Measurements from ENCODE around the gene IQGAP1.
A peak's percentile ranks its signal among the peaks of the same experiment; 100 is the strongest.
"Not testable (repeated sequence)": the region's sequence is repeated elsewhere in the genome, so short reads cannot be mapped to it uniquely, and the experiment has no call there.

Gene IQGAP1

DNA sequence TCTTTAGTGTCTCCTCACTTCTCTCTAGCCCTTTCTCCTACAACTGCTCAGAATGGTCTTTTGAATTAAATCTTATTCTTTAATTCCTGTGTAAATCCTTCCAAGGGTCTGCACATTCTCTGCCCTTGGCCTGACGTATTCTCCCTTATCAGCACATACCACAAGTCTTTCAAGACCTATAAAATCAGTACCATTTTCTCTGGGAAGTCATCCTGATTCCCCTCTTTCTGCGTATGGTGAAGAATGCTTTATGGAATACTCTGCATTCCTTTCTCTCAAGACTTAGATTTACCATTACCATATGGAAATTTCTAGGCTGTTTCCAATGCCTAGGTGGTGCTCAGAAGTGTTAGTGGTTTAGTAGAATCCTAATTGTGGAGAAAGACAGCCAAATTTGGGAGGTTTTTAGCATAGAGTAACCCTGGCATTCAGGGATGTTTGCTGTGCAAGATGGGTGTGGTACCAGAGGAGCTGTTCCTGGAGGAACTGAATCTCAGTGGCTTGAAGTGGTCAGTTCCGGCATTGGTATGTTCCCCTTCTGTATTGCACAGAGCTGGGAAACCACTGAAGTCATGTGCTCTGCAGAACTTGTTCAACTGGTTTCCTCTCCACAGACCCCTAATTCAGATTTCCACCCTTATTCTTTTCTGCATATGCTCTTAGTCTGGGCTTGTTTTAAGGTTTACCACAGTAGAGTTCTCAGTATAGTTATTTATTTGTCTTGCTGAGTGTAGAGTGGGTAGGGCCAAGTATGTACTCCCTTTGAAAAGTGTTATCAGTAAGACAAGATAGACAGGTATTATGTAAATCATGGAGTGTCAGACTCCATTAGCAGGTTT is 24.5 kb downstream of the IQGAP1 start:
- DNase-seq: peak; percentile 62

DNA sequence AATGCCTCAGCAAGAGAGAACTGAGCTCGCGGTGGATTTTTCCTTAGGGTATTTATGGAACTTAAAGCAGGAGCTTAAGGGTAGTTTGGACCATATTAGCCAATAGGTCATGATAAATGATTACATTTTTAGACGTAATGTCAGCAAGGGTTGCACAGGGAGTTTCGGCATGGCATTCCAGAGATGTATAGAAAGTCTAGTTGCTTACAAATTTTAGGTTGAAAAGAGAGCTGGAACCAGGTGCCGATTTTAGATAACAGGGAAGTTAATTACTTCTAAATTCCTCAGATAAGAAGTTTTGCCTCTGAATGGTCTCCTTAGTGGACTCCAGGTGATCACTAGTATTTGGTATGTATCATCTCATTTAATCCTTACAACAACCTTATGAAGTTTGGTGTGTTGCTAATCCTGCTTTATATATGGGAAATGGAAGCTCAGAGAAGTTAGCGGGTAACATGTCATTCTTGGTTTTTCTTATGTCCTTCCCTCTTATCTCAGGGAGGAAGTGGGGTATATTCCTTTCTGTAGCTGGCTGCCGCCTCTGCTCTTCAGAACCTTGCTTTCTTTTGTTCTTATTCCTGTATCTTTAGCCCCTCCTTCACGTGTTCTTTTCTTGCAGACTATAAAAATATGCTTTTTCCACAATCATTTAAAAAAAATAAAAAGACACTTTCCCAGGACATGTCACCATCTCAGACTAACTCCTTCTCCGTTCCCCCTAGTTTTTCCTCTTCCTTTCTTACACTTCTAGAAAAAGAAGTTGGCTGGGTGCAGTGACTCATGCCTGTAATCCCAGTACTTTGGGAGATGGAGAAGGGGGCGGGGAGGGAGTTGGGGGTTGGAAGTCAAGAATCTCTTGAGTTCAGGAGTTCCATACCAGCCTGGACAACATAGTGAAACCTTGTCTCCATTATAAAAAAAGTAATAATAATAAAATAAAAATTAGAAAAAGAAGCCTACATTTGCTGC is 25.7 kb downstream of the IQGAP1 start:
- DNase-seq: peak; percentile 40

DNA sequence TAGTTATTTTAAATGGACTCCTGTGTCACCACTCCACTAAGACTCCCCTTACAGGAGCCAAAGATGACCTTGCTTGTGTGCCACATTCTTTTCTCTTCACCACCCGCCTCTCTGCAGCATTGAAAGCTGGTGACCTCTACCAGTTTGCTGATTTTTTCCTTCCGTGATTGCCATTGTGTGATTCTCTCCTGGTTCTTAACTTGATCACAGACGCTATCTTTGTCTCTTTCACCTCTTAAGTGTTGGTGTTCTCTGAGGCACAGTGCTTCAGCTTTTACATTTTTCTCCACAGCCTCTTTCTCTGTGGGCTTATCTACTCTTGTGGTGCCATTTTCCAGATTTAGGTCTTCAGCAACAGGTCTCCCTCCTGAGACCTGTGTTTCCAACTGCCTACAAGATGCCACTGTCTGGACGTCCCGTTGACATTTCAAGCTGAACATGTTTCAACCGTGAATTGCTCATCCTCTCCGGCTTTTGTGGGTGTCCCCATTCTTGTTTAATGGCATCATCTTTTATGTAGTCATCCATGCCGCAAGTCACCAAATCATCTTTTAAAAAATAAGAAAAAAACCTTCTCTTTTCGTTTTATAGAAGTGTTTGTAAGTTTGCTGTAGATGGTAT is 26.5 kb downstream of the IQGAP1 start:
- DNase-seq: no peak

DNA sequence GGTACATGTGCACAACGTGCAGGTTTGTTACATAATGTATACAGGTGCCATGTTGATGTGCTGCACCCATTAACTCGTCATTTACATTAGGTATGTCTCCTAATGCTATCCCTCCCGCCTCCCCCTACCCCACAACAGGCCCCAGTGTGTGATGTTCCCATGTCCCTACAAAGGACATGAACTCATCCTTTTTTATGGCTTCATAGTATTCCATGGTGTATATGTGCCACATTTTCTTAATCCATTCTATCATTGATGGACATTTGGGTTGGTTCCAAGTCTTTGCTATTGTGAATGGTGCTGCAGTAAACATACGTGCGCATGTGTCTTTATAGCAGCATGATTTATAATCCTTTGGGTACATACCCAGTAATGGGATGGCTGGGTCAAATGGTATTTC is 28.0 kb downstream of the IQGAP1 start:
- not testable (repeated sequence) for DNase-seq

DNA sequence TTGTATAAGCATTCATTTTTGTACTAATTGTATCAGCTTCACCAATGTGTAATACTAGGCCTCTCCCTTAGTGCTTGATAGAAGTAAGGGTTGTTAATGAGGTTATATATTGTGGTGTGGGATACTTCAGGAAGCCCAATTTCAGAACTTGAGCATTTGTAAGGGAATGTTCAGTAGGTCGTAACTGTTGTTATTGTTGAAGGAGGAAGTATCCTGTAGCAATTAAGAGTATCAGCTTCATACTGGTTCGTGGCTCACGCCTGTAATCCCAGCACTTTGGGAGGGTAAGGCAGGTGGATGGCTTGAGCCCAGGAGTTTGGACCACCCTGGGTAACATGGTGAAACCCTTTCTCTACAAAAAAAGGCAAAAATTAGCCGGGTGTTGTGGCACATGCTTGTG is 30.6 kb downstream of the IQGAP1 start:
- DNase-seq: no peak

DNA sequence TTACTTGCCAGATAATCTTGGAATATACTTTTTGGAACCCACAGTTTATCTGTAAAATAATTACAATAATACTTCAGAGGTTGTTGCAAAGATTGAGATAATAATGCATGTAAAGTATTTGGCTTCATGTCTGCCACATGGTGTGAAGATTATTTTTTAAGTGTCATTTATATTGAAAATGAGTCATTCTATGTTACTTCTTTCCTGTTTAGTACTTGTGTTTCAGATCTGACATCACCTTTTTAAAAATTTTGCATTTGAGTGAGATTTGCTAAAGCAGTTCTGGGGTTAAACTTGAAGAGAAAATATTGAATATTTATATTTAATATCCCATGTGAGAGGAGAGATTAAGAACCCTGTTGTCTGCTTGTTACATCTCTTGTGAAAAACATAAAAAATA is 31.2 kb downstream of the IQGAP1 start:
- DNase-seq: no peak

DNA sequence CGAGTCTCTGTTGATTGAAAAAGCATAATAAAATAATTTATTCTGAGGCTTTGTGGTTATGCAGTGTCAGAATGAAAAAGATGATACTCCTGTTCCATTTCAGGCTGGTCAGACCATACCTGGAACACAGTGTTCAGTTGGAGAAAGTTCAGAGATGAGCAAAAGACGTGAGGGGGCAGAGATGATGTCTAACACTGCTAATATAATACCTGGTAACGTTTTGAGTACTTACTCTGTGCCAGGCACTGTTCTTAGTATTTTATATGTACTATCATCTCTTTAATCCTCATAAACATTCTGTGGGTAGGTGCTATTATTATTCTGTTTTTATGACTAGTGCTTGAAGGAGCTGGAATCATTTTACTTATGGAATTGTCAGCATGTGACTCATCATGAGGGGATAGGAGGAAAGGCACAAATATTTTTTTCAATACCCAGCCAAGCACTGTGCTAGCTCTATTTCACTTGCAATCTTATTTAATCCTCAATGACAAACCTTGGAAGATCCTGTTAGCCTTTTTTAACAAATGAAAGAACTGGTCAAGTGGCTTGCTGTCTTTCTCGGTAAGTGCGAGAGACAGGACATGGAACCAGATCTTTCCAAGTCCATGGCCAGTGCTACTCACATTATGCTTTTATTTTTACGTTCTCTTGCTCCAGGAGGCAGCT is 31.8 kb downstream of the IQGAP1 start:
- DNase-seq: no peak

DNA sequence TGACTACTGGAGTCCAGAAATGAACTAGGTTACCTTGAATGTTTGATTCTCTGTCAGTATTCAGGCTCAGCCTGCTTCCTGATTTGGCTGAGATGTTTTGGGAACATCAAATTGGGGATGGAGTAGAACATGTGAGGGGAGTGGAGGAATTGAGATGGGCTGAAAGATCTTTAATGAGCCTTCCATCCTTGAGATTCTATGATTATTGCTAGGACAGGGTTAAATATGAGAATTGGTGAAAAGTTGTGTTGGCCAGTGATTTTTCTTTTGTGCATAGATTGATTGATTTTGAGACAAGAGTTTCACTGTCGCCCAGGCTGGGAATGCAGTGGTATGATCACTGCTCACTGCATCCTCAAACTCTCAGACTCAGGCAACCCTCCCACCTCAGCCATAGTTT is 32.4 kb downstream of the IQGAP1 start:
- no peak for DNase-seq

DNA sequence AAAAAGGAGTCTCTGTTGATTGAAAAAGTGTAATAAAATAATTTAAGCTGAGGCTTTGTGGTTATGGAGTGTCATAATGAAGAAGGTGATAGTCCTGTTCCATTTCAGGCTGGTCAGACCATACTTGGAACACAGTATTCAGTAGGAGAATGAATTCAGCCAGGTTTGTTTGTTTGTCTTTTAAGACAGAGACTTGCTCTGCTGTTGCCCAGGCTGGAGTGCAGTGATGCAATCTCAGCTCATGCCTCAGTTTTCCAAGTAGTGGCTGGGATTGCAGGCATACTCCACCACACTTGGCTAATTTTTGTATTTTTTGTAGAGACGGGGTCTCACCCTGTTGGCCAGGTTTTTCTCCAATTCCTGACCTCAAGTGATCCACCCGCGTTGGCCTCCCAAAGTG is 33.5 kb downstream of the IQGAP1 start:
- DNase-seq: no peak

DNA sequence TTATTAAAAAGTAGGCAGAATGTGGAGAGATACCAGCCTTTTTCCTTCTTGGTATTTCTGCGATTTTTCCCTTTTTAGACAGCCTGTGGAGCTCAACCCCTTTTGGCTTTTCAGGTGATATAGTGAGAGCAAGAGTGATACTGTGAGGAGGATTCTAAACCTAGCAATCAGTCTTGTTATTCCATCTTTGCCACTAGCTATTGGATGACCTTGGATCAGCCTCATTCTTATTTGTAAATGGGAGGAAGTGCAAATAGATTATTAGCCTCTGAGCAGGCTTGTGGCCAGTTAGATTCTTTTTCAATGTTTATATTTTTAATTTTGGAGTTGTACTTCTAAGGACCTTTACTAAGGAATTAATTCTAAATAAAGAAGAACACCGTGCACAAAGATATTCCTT is 34.0 kb downstream of the IQGAP1 start:
- no peak for DNase-seq

DNA sequence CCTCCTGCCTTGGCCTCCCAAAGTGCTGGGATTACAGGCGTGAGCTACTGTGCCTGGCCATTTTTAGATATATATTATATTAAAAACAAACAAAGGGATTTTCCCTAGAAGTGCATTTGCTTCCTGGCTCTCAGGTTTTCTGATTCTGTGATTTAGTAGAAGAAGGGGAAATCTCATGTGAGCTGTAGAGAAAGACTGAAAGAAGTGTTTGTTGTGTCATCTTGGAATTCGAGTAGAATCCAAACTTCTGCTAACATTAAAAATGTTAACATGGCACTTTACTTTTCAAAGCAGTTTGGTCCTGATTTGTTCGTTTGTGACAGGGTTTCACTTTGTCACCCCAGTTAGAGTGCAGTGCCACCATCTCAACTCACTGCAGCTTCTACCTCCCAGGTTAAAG is 34.9 kb downstream of the IQGAP1 start:
- DNase-seq: no peak

DNA sequence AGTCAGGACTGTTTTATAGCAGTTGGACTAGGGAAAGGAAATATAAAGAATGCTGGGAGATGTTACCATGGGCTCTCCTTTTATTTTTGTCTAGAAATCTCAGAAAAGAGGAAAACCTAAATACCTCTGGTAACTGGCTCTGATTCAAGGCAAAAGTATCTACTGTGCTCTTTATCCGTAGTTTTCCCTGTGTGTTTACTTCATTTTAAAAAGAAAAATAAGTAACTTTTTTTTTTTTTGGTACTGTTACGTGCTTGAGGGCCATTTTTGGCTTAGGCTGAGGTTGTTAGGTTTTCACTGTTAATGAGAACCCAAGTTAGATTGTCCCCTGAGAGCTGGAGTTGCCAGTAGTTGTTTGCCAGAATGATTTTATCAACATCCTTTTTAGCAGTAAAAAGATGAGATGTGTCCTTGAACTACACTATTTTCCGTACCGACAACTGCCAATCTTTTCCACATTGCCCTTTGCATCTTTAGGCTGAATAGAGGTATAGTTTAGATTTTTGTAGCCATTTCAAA is 35.8 kb downstream of the IQGAP1 start:
- no peak for DNase-seq

DNA sequence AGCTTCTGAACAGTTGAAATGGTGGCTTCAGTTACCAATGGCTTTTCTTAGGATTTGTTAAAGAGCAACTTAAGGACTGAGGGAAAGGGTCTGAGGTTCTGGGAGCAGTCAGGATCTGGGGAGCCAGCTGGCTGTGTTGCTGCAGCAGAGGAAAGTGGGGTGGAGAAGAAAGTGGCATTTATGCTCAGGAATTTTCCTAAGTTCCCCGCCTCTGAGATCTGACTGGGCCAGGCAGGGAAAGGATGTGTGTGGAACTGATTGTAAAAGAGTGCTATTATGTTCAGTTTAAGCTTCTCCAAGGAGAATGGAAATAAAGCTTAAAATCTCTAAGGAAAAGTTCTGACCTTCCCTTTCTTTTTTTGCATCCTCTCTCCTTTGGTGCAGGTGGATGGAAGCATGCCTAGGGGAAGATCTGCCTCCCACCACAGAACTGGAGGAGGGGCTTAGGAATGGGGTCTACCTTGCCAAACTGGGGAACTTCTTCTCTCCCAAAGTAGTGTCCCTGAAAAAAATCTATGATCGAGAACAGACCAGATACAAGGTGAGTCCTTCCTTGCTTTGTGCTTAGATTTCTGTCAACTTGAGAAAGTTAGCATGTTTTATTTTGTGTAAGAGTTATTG is 37.8 kb downstream of the IQGAP1 start:
- DNase-seq: no peak

DNA sequence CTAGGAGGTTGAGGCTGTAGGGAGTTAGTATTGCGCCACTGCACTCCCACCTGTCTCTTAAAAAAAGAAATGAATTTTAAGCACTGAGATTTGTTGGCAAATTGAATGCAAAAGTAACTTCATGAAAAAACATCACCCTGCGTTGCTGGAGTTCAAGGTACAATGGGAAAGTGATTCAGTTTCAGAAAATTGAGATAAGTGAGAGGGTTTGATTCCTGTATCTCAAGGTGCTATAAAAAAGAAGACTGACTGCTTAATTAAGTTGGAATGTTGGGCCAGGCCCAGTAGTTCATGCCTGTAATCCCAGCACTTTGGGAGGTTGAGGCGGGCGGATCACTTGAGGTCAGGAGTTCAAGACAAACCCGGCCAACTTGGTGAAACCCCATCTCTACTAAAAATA is 39.1 kb downstream of the IQGAP1 start:
- no peak for DNase-seq

DNA sequence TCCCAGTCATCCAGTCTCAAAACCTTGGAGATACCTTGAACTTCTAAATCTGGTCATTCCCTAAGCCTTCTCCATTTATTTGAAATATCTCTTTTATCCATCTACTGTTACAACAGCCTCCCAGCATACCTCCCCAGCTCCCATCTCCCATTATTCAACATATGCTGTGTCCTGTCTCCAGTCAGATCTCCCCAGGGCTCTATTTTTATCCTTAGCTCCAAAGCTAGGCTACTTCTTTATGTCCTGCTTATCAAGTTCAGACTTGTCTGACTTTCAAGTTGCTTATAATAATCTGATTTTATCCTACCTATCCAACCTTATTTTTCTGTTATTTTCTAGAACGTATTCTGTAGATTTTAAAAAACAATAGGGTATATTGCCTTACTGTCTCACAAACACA is 44.2 kb downstream of the IQGAP1 start:
- no peak for DNase-seq

DNA sequence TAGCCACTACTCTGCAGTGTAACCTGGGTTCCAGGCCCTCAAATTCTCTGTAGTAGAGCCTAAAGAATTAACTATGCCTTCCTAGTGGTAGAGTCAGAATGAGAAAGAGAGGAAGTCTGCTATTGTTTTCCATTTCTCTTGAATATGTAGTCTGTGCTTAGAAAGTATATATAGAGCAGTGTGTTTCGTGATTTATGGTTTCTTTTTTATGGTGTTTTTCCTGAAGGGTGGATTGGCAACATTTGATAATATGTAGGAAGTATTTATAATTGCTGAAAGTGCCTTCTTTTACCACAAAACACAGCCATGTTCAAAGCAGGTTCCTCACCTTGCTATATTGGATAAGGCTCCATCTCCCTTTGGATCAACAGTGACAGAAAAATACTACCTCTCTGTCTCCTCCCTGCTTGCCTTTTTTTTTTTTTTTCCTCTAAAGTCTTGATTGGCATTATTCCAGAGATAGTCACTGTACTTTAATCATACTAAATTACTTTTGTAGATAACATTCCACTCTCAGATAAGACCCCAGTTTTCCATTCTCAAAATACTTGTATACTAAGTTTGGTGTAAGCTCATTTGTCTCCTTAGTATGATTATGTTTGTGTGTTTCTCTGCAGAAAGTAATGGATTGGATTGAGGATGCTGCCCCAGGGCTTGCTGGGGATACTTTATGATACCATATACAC is 47.8 kb downstream of the IQGAP1 start:
- DNase-seq: peak; percentile 12

DNA sequence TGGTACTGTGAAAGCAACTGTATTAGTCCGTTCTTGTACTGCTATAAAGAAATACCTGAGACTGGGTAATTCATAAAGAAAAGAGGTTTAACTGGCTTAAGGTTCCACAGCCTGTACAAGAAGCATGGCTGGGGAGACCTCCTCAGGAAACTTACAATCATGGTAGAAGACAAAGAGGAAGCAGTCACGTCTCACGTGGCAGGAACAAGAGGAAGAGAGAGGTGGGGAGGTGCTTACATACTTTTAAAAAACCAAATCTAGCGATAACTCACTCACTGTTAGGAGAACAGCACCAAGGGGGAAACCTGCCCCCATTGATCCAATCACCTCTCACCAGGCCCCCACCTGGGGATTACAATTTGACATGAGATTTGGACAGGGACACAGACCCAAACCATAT is 48.9 kb downstream of the IQGAP1 start:
- DNase-seq: no peak

DNA sequence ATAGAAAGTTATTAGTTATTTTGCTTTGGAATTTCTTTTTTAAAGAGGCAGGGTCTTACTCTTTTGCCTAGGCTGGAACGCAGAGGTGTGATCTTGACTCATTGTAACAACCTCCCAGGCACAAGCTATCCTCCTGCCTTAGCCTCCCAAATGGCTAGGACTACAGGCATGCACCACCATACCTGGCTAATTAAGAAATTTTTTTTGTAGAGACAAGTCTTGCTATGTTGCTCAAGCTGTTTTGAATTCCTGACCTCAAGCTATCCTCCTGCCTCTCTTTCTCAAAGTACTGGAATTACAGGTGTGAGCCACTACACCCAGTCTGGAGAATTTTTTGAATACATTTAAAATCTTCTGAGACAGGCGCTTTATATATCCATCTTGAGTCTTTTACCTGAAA is 49.5 kb downstream of the IQGAP1 start:
- DNase-seq: no peak

DNA sequence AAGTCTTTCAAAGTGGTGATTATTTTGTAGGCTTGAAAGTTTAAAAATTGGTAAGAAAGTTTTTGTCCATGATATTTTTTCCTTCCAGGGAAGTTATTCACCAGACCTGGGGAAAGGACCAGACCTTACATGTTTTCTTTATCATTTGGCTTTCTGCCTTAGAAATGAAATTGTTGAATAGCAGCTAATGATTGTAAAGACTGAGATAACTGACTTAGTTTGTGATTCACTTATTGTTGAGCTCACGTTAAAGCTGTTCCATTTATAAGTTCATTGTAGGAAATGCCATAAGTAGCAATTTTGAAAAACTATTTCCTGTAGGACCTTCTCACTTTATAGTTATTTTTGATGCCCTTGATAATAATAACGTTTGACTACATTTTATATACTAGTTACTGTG is 51.9 kb downstream of the IQGAP1 start:
- no peak for DNase-seq

DNA sequence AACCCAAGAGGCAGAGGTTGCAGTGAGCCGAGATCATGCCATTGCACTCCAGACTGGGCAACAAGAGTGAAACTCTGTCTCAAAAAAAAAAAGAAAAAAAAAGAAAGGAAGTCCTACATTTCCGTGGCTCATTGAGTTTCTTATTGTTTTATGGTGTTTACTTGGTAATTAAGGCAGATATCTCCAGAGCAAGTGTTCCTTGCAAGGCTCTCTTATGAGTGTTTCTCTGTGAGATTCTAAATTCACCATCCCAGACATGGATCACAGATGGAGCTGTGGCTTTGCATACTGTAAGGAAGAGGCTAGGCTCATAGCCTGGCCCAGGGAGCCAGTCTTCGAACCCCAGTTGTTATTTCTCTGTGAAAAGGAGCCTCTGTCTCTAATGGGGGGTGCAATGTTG is 53.0 kb downstream of the IQGAP1 start:
- DNase-seq: no peak

DNA sequence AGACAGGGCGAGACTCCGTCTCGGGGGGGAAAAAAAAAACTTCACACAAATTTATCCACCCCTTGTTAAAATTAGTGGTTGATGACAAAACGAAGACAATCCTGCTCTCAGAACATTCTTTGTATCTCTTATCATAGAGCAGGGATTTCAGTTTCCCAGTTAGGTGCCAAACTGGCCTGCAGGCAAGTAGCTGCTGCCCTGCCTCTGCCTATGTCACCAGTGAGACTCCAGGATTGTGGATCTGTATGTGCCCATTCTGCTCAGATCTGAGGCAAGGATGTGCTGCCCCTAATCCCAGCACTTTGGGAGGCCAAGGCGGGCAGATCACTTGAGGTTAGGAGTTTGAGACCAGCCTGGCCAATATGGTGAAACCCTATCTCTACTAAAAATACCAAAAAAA is 54.4 kb downstream of the IQGAP1 start:
- no peak for DNase-seq
